HEK293T (cell line): ENCODE results near the gene FHIP1B.

Experiments
- ARNT ChIP-seq: fragments of 450-650 bp; IDR thresholded peaks from 2 replicates; pipeline ENCODE4 v1.6.1; 2017; ENCODE audit warnings: mild to moderate bottlenecking
- BHLHE40 ChIP-seq: fragments of 450-650 bp; IDR thresholded peaks from 2 replicates; pipeline ENCODE4 v1.6.1; 2016; ENCODE audit warnings: mild to moderate bottlenecking, moderate library complexity, borderline replicate concordance
- CTBP1 ChIP-seq: fragments of 450-650 bp; IDR thresholded peaks from 2 replicates; pipeline ENCODE4 v1.6.1; 2016; ENCODE audit warnings: borderline replicate concordance
- ELF4 ChIP-seq: fragments of 450-650 bp; IDR thresholded peaks from 2 replicates; pipeline ENCODE4 v1.6.1; 2017; ENCODE audit warnings: antibody characterized with exemption
- FOXM1 ChIP-seq: fragments of 450-650 bp; IDR thresholded peaks from 2 replicates; pipeline ENCODE4 v1.6.1; 2017; ENCODE audit warnings: mild to moderate bottlenecking, borderline replicate concordance
- L3MBTL2 ChIP-seq: fragments of 450-650 bp; conservative IDR thresholded peaks from 2 replicates; pipeline ENCODE4 v1.6.1; 2016; ENCODE audit warnings: mild to moderate bottlenecking
- LEF1 ChIP-seq: fragments of 450-650 bp; IDR thresholded peaks from 2 replicates; pipeline ENCODE4 v1.6.1; 2017; ENCODE audit warnings: mild to moderate bottlenecking, borderline replicate concordance
- NFRKB ChIP-seq: fragments of 450-650 bp; IDR thresholded peaks from 2 replicates; pipeline ENCODE4 v1.6.1; 2016; ENCODE audit warnings: mild to moderate bottlenecking, moderate library complexity
- SP1 ChIP-seq: fragments of 450-650 bp; IDR thresholded peaks from 2 replicates; pipeline ENCODE4 v1.6.1; 2017
- SUZ12 ChIP-seq: fragments of 450-650 bp; IDR thresholded peaks from 2 replicates; pipeline ENCODE4 v1.6.1; 2016; ENCODE audit warnings: mild to moderate bottlenecking
- TARDBP ChIP-seq: fragments of 450-650 bp; IDR thresholded peaks from 2 replicates; pipeline ENCODE4 v1.6.1; 2016
- ZNF384 ChIP-seq: fragments of 450-650 bp; IDR thresholded peaks from 2 replicates; pipeline ENCODE4 v1.6.1; 2016
- TF ChIP-seq, protein P1 (sequence below): fragments of 450-650 bp; IDR thresholded peaks from 2 replicates; pipeline ENCODE4 v1.6.1; 2016

DNA sequence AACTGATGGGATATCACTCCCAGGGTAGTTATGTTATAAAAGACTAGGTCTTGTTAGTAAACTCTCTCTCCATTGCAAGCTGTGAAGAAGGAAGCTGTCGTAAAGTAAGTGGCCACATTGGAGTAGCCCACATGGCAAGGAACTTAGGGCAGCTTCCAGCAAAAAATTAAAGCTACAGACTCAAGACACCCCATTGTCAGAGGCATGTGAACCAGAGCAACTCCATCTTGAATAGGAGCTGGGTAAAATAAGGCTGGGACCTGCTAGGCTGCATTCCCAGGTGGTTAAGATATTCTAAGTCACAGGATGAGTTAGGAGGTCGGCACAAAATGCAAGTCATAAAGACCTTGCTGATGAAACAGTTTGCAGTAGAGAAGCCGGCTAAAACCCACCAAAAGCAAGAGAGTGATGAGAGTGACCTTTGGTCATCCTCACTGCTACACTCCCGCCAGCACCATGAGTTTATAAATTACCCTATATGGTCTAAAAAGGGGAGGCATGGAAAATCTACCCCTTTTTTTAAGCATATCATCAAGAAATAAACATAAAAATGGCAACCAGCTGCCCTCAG is 49.1 kb upstream of the FHIP1B start:
- TF ChIP-seq SP1 (no peak), ARNT (no peak), ELF4 (no peak), L3MBTL2 (no peak), FOXM1 (no peak), SUZ12 (no peak), BHLHE40 (no peak), TARDBP (no peak), LEF1 (no peak), ZNF384 (no peak), CTBP1 (no peak), NFRKB (no peak)
- TF ChIP-seq, protein P1, sequence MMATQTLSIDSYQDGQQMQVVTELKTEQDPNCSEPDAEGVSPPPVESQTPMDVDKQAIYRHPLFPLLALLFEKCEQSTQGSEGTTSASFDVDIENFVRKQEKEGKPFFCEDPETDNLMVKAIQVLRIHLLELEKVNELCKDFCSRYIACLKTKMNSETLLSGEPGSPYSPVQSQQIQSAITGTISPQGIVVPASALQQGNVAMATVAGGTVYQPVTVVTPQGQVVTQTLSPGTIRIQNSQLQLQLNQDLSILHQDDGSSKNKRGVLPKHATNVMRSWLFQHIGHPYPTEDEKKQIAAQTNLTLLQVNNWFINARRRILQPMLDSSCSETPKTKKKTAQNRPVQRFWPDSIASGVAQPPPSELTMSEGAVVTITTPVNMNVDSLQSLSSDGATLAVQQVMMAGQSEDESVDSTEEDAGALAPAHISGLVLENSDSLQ, result no peak
